Sigmoid colon (tissue), 7 donors: ENCODE data around the gene TALDO1. TPM values are rescaled to one million over a fixed set of nuclear protein-coding genes. Genes with fewer than 3 reads are reported as not detected.

ENCODE experiments used
- DNase-seq: peaks from one replicate; pipeline ENCODE4 v3.0.0-alpha.2; 2019
- H3K27ac ChIP-seq, 4 donors: fragments of 200-600 bp; sonication (generic); one replicate each; pipeline ENCODE4 v1.5.1; 2016 to 2019; ENCODE audit warnings: mild to moderate bottlenecking in 1 of 4
- H3K27me3 ChIP-seq, 3 donors: fragments of 200-600 bp; sonication (generic); one replicate each; pipeline ENCODE4 v1.5.1; 2019; ENCODE audit warnings: mild to moderate bottlenecking in 1 of 3
- H3K36me3 ChIP-seq, 4 donors: fragments of 200-600 bp; sonication (generic); one replicate each; pipeline ENCODE4 v1.5.1; 2016 to 2019
- H3K4me1 ChIP-seq, 4 donors: fragments of 200-600 bp; sonication (generic); one replicate each; pipeline ENCODE4 v1.5.1; 2017 to 2019
- H3K4me3 ChIP-seq, 4 donors: fragments of 200-600 bp; sonication (generic); one replicate each; pipeline ENCODE4 v1.5.1; 2017 to 2019; ENCODE audit warnings: mild to moderate bottlenecking in 2 of 4, moderate library complexity in 1 of 4
- H3K9me3 ChIP-seq, 4 donors: fragments of 200-600 bp in 3 of 4; sonication (generic) in 3 of 4; one replicate each; pipeline versions ENCODE4 v1.5.1 to v1.6.1; 2013 to 2019
- EP300 ChIP-seq, 4 donors: sonication (generic); formaldehyde crosslinking; IDR thresholded peaks; one replicate each; pipeline ENCODE4 v1.6.1; 2017; ENCODE audit warnings: antibody characterized with exemption in 4 of 4
- POLR2A ChIP-seq, 2 donors: fragments of 450-650 bp; IDR thresholded peaks; one replicate each; pipeline ENCODE4 v1.6.1; 2016; ENCODE audit warnings: antibody characterized with exemption in 2 of 2, mild to moderate bottlenecking in 2 of 2, moderate library complexity in 2 of 2
- POLR2AphosphoS5 ChIP-seq, 4 donors: sonication (generic); formaldehyde crosslinking; IDR thresholded peaks; one replicate each; pipeline ENCODE4 v1.6.1; 2017; ENCODE audit warnings: antibody characterized with exemption in 4 of 4
- WGBS, 2 donors: extraction: QIAGEN DNeasy Blood & Tissue Kit; methylation state at CpG; one replicate each; pipeline ENCODE4 v1.1.7; 2013; 5-methylcytosine and 5-hydroxymethylcytosine counted together
- intact Hi-C: fragments of 100-400 bp; cut with DNase I; formaldehyde crosslinking; loops from one replicate; pipeline ENCODE4 v1.15.1; 2023
- polyA plus RNA-seq, 3 donors: library from polyadenylated mRNA; stranded (reverse); fragments of 200-250 nt; gene quantifications; one replicate each; pipeline ENCODE4 v1.2.3, GENCODE V29; 2013
- total RNA-seq, 4 donors: library from RNA; depleted of rRNA; stranded (reverse); fragments of >200 nt; gene quantifications; one replicate each; pipeline ENCODE4 v1.1.0, GENCODE V29; 2016
- TF ChIP-seq, protein P1 (sequence below), 4 experiments: fragments of 450-650 bp in 3 of 4; fragments of 200-600 bp in 1 of 4; IDR thresholded peaks; one replicate each; pipeline ENCODE4 v1.5.1; 2016 to 2019; ENCODE audit warnings: antibody characterized with exemption in 4 of 4, mild to moderate bottlenecking in 3 of 4, moderate library complexity in 2 of 4
- donor health status: healthy with polysubstance abuse.
- donor health status: Bipolar disorder and iron deficiency.
- donor health status: healthy.

The TALDO1 gene
- total and polyA plus RNA-seq, 7 donors = 94.6 to 177 (median 133) TPM

DNA sequence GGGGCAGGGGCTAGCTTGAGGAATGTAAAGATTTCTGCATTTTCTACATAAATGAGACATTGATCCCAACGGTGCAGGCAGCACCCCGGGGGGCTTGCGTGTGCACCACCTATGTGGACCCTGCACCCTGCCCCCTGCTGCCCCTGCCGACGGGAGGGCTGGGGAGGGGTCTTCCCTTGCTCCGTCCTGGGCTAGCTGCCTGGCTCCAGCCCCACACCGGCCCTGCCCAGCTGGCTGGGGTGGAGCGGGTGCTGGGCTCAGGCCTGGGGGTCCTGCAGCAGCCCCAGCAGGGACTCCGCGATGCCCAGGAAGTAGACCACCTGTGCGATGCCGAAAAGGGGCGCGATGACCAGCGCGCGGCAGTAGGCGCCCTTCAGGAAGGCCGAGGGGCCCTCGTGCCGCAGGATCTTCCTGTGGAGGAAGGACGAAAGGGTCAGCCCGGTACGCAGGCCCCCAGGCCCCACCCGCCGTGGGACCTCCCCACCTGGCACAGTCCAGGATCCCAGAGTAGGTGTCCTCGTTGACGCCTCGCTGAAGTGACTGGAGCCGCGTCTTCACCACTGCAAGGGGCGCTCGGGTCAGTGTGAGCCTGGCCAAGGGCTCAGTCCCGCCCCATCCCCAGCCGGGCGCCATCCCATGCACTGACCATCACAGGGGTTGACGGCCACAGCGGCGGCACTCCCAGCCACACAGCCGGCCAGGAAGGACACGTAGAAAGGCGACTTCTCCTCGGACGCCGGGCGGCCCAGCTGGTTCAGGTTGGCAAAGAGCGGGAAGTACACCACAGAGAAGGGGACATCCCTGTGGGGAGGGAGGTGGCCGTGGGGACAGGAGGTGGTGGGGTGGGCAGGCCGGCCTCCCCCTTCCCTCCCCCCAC is 44.6 kb downstream of the TALDO1 start:
- intact Hi-C loops = no loop called here
- Histone ChIP-seq H3K4me1 (peaks cover 0 to 31% (median 25%) of the 10 kb centered on the region in 4 donors), H3K9me3 (no peaks in the 10 kb centered on the region), H3K27ac (no peak overlapping the region), H3K4me3 (no peak overlapping the region), H3K27me3 (peaks cover 18 to 46% (median 22%) of the 10 kb centered on the region in 3 donors), H3K36me3 (peaks cover 0 to 12% (median 2%) of the 10 kb centered on the region in 4 donors)
- 94 to 95% methylated on average over 49 of the region's 49 CpGs for WGBS, 2 donors
- no peak for DNase-seq
- TF ChIP-seq POLR2AphosphoS5 (IDR thresholded peaks at IDR 0.05) (no peak), EP300 (IDR thresholded peaks at IDR 0.05) (no peak), POLR2A (IDR thresholded peaks at IDR 0.05) (no peak)
- TF ChIP-seq, protein P1, sequence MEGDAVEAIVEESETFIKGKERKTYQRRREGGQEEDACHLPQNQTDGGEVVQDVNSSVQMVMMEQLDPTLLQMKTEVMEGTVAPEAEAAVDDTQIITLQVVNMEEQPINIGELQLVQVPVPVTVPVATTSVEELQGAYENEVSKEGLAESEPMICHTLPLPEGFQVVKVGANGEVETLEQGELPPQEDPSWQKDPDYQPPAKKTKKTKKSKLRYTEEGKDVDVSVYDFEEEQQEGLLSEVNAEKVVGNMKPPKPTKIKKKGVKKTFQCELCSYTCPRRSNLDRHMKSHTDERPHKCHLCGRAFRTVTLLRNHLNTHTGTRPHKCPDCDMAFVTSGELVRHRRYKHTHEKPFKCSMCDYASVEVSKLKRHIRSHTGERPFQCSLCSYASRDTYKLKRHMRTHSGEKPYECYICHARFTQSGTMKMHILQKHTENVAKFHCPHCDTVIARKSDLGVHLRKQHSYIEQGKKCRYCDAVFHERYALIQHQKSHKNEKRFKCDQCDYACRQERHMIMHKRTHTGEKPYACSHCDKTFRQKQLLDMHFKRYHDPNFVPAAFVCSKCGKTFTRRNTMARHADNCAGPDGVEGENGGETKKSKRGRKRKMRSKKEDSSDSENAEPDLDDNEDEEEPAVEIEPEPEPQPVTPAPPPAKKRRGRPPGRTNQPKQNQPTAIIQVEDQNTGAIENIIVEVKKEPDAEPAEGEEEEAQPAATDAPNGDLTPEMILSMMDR (IDR thresholded peaks at IDR 0.05) = no peak

DNA sequence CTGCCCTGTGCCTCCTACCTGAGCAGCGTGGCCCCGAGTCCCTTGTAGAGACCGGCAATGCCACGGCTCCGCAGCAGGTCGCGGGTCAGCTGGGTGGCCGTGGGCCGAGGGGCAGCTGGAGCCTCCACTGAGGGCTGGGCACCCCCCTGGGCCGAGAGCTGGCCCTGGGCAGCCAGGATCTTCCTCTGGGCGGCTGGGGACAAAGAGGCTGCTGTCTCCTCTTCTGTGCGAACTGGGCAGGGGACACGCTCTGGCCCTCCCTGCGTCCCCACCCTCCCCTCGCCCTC is 45.2 kb downstream of the TALDO1 start:
- Histone ChIP-seq H3K4me1 (peaks cover 0 to 34% (median 29%) of the 10 kb centered on the region in 4 donors), H3K27me3 (peaks cover 18 to 40% (median 22%) of the 10 kb centered on the region in 3 donors), H3K27ac (no peak overlapping the region), H3K9me3 (no peaks in the 10 kb centered on the region), H3K36me3 (peaks cover 0 to 12% (median 0%) of the 10 kb centered on the region in 4 donors), H3K4me3 (no peak overlapping the region)
- TF ChIP-seq, protein P1 (IDR thresholded peaks at IDR 0.05) = no peak
- no peak for TF ChIP-seq POLR2AphosphoS5 (IDR thresholded peaks at IDR 0.05)
- TF ChIP-seq POLR2A (IDR thresholded peaks at IDR 0.05) = no peak
- TF ChIP-seq EP300 (IDR thresholded peaks at IDR 0.05) = no peak
- intact Hi-C loops = no loop called here
- DNase-seq = no peak
- WGBS, 2 donors = 92 to 94% methylated on average over 15 of the region's 15 CpGs

DNA sequence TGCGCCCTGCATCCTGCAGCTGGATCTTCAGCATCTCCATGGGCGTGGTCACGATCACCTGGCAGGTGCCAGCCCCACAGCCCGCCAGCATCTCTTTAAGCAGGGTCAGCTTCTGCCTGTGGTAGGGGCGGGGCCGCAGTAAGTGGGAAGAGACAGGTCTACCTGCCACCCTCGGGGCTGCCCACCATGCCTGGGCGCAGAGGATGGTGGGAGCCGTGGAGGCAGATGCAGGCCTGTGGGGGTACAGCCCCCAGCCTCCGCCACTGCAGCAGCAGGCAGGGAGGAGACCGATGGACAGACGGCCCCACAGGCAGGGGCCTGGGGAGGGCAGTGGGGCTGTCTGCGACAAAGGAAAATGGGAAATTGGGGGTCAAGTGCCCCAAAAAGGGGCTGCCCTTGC is 45.6 kb downstream of the TALDO1 start:
- no peak for TF ChIP-seq EP300 (IDR thresholded peaks at IDR 0.05)
- DNase-seq = no peak
- H3K36me3 ChIP-seq = peaks cover 0 to 12% (median 0%) of the 10 kb centered on the region in 4 donors
- intact Hi-C loops = no loop called here
- no peaks in the 10 kb centered on the region for H3K9me3 ChIP-seq
- peaks cover 0 to 37% (median 30%) of the 10 kb centered on the region in 4 donors for H3K4me1 ChIP-seq
- no peak overlapping the region for H3K27ac ChIP-seq
- 80 to 91% methylated on average over 13 of the region's 13 CpGs for WGBS, 2 donors
- peaks cover 18 to 36% (median 22%) of the 10 kb centered on the region in 3 donors for H3K27me3 ChIP-seq
- no peak overlapping the region for H3K4me3 ChIP-seq

DNA sequence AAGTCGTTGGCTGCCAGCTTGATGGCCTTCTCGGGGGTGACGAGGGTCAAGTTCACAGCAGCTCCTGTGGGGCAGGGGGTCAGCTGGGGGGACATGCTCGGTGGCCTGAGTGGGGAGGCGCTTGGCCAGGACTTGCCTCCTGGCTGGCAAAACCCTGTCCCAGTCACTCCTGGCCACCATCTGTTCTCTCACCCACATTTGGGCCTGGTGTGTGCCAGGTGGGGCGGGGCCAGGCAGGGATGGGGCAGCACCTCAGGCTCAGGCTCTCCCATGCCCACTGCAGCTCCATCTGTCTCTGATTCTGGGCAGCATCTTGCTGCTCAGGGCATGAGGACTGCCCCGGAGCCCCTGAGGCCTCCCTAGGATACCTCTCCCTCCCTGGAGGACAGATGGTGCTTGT is 46.3 kb downstream of the TALDO1 start:
- no peak for TF ChIP-seq POLR2A (IDR thresholded peaks at IDR 0.05)
- no peak for TF ChIP-seq EP300 (IDR thresholded peaks at IDR 0.05)
- TF ChIP-seq, protein P1 (IDR thresholded peaks at IDR 0.05) = no peak
- intact Hi-C loops = no loop called here
- WGBS, 2 donors = 81 to 94% methylated on average over 7 of the region's 7 CpGs
- DNase-seq = no peak
- peaks cover 14 to 30% (median 17%) of the 10 kb centered on the region in 3 donors for H3K27me3 ChIP-seq
- H3K9me3 ChIP-seq = no peaks in the 10 kb centered on the region
- H3K4me1 ChIP-seq = peaks cover 0 to 42% (median 34%) of the 10 kb centered on the region in 4 donors
- H3K27ac ChIP-seq = no peak overlapping the region
- no peak overlapping the region for H3K4me3 ChIP-seq
- H3K36me3 ChIP-seq = peaks cover 0 to 12% (median 0%) of the 10 kb centered on the region in 4 donors

DNA sequence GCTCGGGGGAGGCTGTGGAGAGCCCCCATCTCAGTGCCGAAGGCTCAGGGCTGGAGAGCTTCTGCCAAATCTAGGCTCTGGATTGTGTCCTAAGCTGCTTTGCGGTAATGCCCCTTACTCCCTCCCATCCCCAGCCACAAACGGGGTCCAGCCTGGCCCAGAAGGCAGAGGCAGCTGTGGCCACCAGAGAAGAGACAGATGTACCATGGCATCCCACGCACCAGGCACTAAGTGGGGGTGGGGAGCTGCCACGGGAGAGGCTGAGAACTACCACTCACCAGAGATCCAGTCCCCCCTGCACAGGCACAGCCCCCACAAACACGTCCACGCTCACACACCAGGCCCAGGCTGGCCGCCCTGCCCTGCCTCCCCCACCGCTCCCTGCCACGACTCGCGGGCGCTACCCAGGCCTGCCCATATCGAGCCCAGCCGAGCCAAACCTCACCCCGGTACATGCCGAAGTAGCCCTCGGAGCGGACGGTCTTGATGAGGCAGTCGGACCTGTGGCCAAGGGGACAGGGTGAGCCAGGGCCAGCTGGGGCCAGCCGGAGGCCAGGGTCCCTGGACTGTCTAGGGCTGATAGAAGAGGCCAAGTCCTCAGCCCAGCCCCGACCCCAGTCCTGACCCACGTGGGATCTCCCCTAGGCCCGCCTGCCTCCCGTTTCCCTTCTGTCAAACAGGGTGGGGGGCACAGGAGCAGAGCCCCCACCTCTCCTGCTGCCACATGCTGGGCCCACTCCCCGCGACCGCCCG is 46.9 kb downstream of the TALDO1 start:
- no peak for DNase-seq
- Histone ChIP-seq H3K4me3 (no peak overlapping the region), H3K4me1 (peaks cover 0 to 42% (median 36%) of the 10 kb centered on the region in 4 donors), H3K27ac (no peak overlapping the region), H3K9me3 (no peaks in the 10 kb centered on the region), H3K27me3 (peaks cover 8 to 23% (median 11%) of the 10 kb centered on the region in 3 donors), H3K36me3 (peaks cover 0 to 13% (median under 1%) of the 10 kb centered on the region in 4 donors)
- WGBS, 2 donors = 90 to 91% methylated on average over 31 of the region's 31 CpGs
- intact Hi-C loops = no loop called here
- TF ChIP-seq, protein P1 (IDR thresholded peaks at IDR 0.05) = no peak
